Posterior vena cava (tissue), 2 donors: ENCODE measurements around the gene RAB1A. TPM values are rescaled to one million over a fixed set of nuclear protein-coding genes. Genes with fewer than 3 reads are reported as not detected.

ENCODE experiments used
- DNase-seq: peaks from one replicate; pipeline ENCODE4 v3.0.0-alpha.2; 2020; ENCODE audit warnings: low spot score
- intact Hi-C, 2 donors: fragments of 100-400 bp; cut with DNase I; formaldehyde crosslinking; loops; one replicate each; pipeline versions ENCODE4 v1.14.1 to v1.14.2; 2022 to 2023
- total RNA-seq, 2 donors: library from RNA; stranded (reverse); fragmentation: NEBNext Ultra II Directional; extraction: Animal tissue kit (Norgen Biotek cat#: 25700); gene quantifications; one replicate each; pipeline ENCODE4 v1.2.1, GENCODE V29; 2021
- donor health status: DM: yes; HTN: yes; CAD: no.
- donor health status: DM: yes; HTN: yes; CAD: no.

RAB1A gene
- total RNA-seq, 2 donors from 2014 or later = 138 to 146 TPM

- no peak for DNase-seq
- intact Hi-C loops = no loop called here
Observed at GRCh38 chr2:65103013-65103715, 26.7 kb downstream of the RAB1A start.

DNA sequence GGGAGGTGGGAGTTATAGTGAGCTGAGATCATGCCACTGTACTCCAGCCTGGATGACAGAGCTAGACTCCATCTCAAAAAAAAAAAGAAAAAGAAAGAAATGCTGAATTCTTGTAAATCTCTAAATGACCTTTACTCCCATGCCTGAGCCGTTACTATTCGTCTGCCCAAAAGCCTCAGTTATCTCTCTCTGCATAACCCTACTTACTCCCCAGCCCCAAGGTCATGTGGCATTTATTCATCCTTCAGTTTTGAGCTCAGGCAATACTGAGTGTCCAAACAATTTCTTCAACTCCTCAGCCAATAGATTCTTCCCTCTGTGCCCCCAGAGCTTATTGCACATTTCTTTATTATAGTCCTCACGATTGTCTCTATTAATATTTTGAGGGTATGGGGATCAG, 28.8 kb downstream of the RAB1A start:
- no peak for DNase-seq
- intact Hi-C loops = no loop called here

- no peak for DNase-seq
- intact Hi-C loops = no loop called here
Observed at GRCh38 chr2:65098741-65099140, 31.2 kb downstream of the RAB1A start.

DNA sequence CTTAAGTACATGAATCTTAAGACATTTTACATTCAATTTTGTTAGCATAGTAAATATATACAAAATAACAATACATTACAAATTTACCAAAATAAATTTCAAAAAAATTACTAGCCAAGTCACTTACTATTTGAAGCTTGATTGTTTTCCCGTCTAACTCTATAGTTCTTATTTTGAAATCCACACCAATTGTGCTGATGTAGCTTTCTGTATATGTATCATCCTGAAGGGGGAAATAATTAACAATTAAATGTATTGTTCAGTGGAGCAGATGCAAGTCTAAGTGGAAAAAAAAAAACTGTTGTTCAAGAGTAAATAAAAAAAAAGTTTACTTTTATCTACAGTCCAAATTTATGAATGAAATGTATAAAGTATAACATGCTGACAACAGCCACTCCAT, 32.1 kb downstream of the RAB1A start:
- intact Hi-C loops = no loop called here
- no peak for DNase-seq

- intact Hi-C loops = no loop called here
- DNase-seq = no peak
Observed at GRCh38 chr2:65096948-65097347, 33.0 kb downstream of the RAB1A start.

- DNase-seq = no peak
- intact Hi-C loops = no loop called here
Observed at GRCh38 chr2:65093211-65093610, 36.7 kb downstream of the RAB1A start.

DNA sequence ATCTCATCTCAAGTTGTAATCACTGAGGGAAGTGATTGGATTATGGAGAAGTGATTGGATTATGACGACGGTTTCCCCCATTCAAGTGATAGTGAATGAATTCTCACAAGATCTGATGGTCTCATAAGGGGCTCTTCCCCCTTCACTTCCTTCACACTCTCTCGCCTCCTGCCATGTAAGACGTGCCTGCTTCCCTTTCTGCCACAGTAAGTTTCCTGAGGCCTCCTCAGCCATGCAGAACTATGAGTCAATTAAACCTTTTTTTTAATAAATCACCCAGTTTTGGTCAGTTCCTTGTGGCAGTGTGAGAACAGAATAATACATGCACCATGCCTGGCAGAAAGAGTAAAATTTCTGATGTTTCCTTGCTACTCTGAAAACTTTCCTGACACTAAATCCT, 37.1 kb downstream of the RAB1A start:
- intact Hi-C loops = no loop called here
- no peak for DNase-seq

GRCh38 chr2:65085148-65085547, 44.8 kb downstream of the RAB1A start:
- intact Hi-C loops = no loop called here
- no peak for DNase-seq

DNA sequence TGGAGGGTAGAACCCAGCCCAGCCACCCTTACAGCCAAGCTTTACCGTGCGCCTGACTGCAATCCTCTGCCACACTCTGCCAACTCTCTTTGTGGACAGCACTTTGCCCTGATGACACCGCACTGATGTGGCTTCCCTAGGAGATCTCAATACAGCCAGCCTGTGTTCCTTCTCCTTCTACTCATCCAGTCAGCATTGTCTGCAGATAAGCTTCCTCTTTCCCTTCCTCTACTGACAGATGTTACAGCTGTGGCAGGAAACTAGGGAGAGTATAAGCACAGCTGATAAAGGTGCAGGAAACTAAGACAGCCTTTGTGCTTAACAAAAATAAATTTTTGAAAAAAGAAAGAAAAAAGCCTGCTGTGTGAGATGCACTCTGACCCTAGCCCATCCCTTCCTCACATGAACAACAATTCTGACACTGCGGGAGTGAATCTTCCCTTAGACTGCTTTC, 48.6 kb downstream of the RAB1A start:
- intact Hi-C loops = no loop called here
- DNase-seq = no peak

GRCh38 chr2:65079017-65079416, 50.9 kb downstream of the RAB1A start:
- intact Hi-C loops = no loop called here
- DNase-seq = no peak

DNA sequence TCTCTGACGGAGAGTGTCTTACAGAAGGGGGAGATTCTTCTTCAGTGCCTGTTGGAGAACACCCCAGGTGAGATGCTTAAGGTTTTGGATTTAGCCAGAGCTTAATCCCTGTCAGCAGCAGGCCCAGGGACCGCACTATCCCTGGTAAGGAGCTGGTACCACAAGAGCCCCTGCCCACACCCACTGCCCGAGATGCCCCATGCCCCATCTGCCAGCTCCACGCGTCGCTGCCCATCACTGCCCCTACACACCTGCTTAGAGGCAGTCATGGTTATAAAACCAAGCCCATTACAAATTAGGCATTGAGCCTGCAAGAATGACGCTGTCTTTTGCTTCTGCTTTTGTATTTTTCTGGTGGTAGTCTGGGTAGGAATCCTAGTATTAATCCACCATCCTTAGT, 52.0 kb downstream of the RAB1A start:
- DNase-seq = no peak
- intact Hi-C loops = no loop called here

DNA sequence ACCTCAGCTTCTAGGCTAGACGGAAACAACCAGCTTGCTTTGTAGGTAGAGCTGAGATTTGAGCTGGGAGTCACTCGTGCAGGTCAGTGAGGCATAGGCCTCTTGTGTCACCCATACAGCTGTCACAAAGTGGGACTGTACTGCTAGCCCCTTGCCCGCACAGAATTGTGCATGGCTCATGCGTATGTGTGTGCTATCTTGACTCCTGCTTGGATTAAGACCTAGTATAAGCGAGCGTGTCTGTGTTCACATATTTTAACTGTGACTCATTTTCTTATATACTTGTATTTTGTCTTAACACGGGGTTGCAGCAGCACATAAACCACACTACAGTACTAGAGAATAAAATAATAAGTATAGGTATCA, 53.6 kb downstream of the RAB1A start:
- intact Hi-C loops = no loop called here
- DNase-seq = no peak

DNA sequence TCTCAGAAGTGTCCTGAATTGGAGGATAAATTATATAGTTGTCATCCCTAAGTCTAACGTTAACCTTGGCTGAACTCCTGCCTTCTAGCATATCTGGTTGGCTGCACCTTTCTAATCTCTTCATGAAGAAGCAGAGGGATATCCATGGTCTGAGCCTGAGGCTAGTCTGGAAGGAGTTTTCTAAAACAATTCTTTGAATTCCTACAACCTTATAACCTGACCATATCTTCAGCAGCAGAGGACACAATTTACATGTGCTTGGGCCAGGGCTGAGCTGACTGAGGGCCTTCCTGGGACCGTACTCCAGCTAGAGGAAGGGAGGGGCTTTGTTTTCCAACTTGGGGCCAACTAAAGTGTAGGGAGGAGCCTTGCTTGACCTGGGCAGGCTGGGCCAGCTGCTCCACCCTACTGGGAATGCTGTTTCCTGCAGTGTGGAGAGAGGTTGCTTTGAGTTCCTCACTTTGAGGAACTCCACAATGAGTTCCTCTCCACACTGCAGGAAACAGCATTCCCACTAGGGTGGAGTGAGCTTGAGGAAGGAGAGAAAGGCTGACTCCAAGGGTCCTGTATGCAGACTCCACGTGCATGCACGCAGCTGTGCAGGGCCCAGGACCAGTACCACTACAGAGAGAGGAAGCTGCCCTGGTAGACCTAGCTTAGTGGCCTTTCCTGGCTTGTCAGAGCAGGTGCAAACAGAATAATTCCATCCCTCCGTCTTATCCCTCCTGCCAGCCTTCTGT, 54.1 kb downstream of the RAB1A start:
- intact Hi-C loops = no loop called here

DNA sequence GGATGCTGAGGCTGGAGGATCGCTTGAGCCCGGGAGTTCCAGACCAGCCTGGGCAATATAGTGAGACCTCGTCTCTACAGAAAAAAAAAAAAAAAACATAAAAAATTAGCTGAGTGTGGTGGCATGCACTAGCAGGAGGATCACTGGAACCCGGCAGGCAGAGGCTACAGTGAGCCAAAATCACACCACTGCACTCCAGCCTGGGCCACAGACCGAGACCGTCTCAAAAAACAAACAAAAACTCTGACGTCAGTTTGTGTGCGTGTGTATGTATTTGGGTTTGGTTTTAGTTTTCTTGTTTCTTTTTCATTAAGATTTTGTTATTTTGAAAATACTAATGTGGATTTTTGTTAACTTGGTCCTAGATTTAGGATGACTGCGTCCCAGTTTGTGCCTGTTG, 54.7 kb downstream of the RAB1A start:
- no peak for DNase-seq
- intact Hi-C loops = no loop called here

More for the DNA sequence above, 54.1 kb downstream of the RAB1A start:
- no peak for DNase-seq

- no peak for DNase-seq
- intact Hi-C loops = no loop called here
Observed at GRCh38 chr2:65073879-65074565, 55.9 kb downstream of the RAB1A start.

GRCh38 chr2:65072181-65072970, 57.5 kb downstream of the RAB1A start:
- intact Hi-C loops = no loop called here
- DNase-seq = no peak

- intact Hi-C loops = no loop called here
- no peak for DNase-seq
Observed at GRCh38 chr2:65071499-65072180, 58.3 kb downstream of the RAB1A start.

- intact Hi-C loops = no loop called here
- no peak for DNase-seq
Observed at GRCh38 chr2:65070856-65071255, 59.0 kb downstream of the RAB1A start.

GRCh38 chr2:65070172-65070830, 59.6 kb downstream of the RAB1A start:
- intact Hi-C loops = no loop called here
- no peak for DNase-seq
